Upper lobe of left lung (tissue), 4 donors: ENCODE results near the gene ANXA4.

ENCODE experiments used
- CTCF ChIP-seq, 6 experiments: fragments of 450-650 bp in 4 of 6; fragments of 200-600 bp in 2 of 6; sonication (generic) in 2 of 6; IDR thresholded peaks; one replicate each; pipeline ENCODE4 v1.5.1; 2016 to 2019; ENCODE audit warnings: antibody characterized with exemption in 6 of 6
- POLR2A ChIP-seq, 4 donors: fragments of 450-650 bp; IDR thresholded peaks; one replicate each; pipeline ENCODE4 v1.5.1; 2016 to 2017; ENCODE audit warnings: antibody characterized with exemption in 4 of 4, mild to moderate bottlenecking in 2 of 4
- POLR2AphosphoS5 ChIP-seq, 2 donors: sonication (generic); formaldehyde crosslinking; IDR thresholded peaks; one replicate each; pipeline ENCODE4 v1.5.1; 2017; ENCODE audit warnings: antibody characterized with exemption in 2 of 2

GRCh38 chr2:69780921-69781320, 39.0 kb downstream of the ANXA4 start:
- TF ChIP-seq POLR2A (IDR thresholded peaks at IDR 0.05): no peak
- no peak for TF ChIP-seq CTCF (IDR thresholded peaks at IDR 0.05)
- TF ChIP-seq POLR2AphosphoS5 (IDR thresholded peaks at IDR 0.05): no peak
